Body of pancreas (tissue), 4 donors: ENCODE results near the gene PCIF1. TPM values are rescaled to one million over a fixed set of nuclear protein-coding genes. Genes with fewer than 3 reads are reported as not detected.

Source experiments
- ATAC-seq: fragments of 150-250 bp; one replicate; pipeline ENCODE4 v1.9.1; 2016
- DNase-seq, 4 donors: peaks; one replicate each; pipeline ENCODE4 v3.0.0-alpha.2; 2019
- H3K27ac ChIP-seq, 4 donors: fragments of 200-600 bp; sonication (generic); 1 replicate in 3 of 4; 2 replicates in 1 of 4; pipeline versions ENCODE4 v1.5.1 to v1.6.1; 2016 to 2019; ENCODE audit warnings: mild to moderate bottlenecking in 1 of 4, mixed read lengths in 1 of 4, moderate library complexity in 1 of 4
- H3K27me3 ChIP-seq, 2 donors: fragments of 200-600 bp; sonication (generic); one replicate each; pipeline ENCODE4 v1.6.0; 2016; ENCODE audit warnings: mild to moderate bottlenecking in 1 of 2
- H3K36me3 ChIP-seq, 2 donors: fragments of 200-600 bp; sonication (generic); replicated peaks in 1 of 2; 2 replicates each; pipeline ENCODE4 v1.5.1; 2016; ENCODE audit warnings: low read depth in 2 of 2; ENCODE audit not compliant: insufficient read depth in 1 of 2
- H3K4me1 ChIP-seq: fragments of 200-600 bp; sonication (generic); one replicate; pipeline ENCODE4 v1.6.0; 2016
- H3K4me3 ChIP-seq, 2 donors: fragments of 200-600 bp; sonication (generic); 1 replicate in 1 of 2; 2 replicates in 1 of 2; pipeline ENCODE4 v1.5.1; 2016 to 2019
- H3K9me3 ChIP-seq, 3 donors: fragments of 200-600 bp; sonication (generic); 1 replicate in 2 of 3; 2 replicates in 1 of 3; pipeline ENCODE4 v1.5.1; 2016
- CTCF ChIP-seq, 7 experiments: fragments of 450-650 bp in 4 of 7; fragments of 200-600 bp in 3 of 7; sonication (generic) in 3 of 7; IDR thresholded peaks; one replicate each; pipeline ENCODE4 v1.5.1; 2016 to 2019; ENCODE audit warnings: antibody characterized with exemption in 7 of 7
- POLR2A ChIP-seq, 3 donors: fragments of 450-650 bp; IDR thresholded peaks; one replicate each; pipeline ENCODE4 v1.6.1; 2016; ENCODE audit warnings: antibody characterized with exemption in 3 of 3, mild to moderate bottlenecking in 2 of 3
- WGBS, 2 donors: methylation state at CpG; one replicate each; pipeline ENCODE4 v1.1.5; 2017; 5-methylcytosine and 5-hydroxymethylcytosine counted together
- intact Hi-C: fragments of 100-400 bp; cut with DNase I; formaldehyde crosslinking; loops from one replicate; pipeline ENCODE4 v1.15.1; 2023
- total RNA-seq, 2 donors: library from RNA; depleted of rRNA; stranded (reverse); fragments of >200 nt; gene quantifications; one replicate each; pipeline ENCODE4 v1.1.0, GENCODE V29; 2016

PCIF1 gene
- total RNA-seq, 2 donors from 2014 or later = 20.2 to 28.7 TPM

- Histone ChIP-seq H3K27me3 (no peaks in the 10 kb centered on the region), H3K4me1 (peaks cover 34% of the 10 kb centered on the region), H3K27ac (peak overlapping the region; percentile 71 to 84 (median 80)), H3K36me3 (peaks cover 6 to 26% of the 10 kb centered on the region in 2 donors), H3K4me3 (no peak overlapping the region), H3K9me3 (no peaks in the 10 kb centered on the region)
- DNase-seq (peak; percentile 75 to 95 (median 90)), ATAC-seq (peak; percentile 86)
- 60 to 64% methylated on average over 20 of the region's 20 CpGs for WGBS, 2 donors
- intact Hi-C loops = no loop called here
- TF ChIP-seq POLR2A (IDR thresholded peaks at IDR 0.05) (peak in 1 of 3 donors; percentile 24), CTCF (IDR thresholded peaks at IDR 0.05) (no peak)
These were observed 11.9 kb downstream of the PCIF1 start for GRCh38 chr20:45946149-45946970.

- TF ChIP-seq CTCF (IDR thresholded peaks at IDR 0.05) (no peak), POLR2A (IDR thresholded peaks at IDR 0.05) (no peak)
- DNase-seq (no peak), ATAC-seq (no peak)
- intact Hi-C loops = no loop called here
- H3K4me3 ChIP-seq = no peak overlapping the region
- peak overlapping the region; percentile 71 to 84 (median 80) for H3K27ac ChIP-seq
- 91 to 94% methylated on average over 11 to 29 of the region's 29 CpGs for WGBS, 2 donors
- H3K9me3 ChIP-seq = no peaks in the 10 kb centered on the region
- H3K4me1 ChIP-seq = peaks cover 34% of the 10 kb centered on the region
- peaks cover 12 to 34% of the 10 kb centered on the region in 2 donors for H3K36me3 ChIP-seq
- H3K27me3 ChIP-seq = no peaks in the 10 kb centered on the region
These were observed 12.8 kb downstream of the PCIF1 start for GRCh38 chr20:45947110-45947866.

DNA sequence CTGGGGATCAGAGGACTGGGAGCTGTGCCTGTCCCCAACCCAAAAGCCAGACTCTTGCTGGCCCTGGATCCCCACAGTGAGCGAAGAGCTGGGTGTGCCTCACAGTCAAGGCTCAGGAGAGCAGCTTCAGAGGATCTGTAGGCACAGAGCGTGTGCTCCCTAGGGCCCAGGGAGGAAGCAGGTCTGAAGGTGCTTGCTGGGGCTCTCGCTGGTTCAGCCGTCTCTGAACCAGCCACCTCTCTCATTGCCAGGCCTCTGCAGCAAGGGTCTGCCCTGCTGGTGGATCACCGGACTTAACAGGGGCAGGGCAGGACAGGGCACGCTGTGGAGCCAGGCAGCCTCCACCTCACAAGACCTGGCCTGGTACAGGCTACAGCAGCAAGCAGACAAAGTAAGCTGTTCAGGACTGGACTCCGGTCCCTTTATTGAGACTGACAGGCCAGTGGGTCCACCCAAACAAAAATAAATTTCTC lies 13.8 kb downstream of the PCIF1 start:
- H3K27ac ChIP-seq = peak overlapping the region in 1 of 4 donors; percentile 9
- no peak for ATAC-seq
- H3K27me3 ChIP-seq = no peaks in the 10 kb centered on the region
- no peak for TF ChIP-seq POLR2A (IDR thresholded peaks at IDR 0.05)
- TF ChIP-seq CTCF (IDR thresholded peaks at IDR 0.05) = no peak
- H3K36me3 ChIP-seq = peaks cover 12 to 35% of the 10 kb centered on the region in 2 donors
- no peak for DNase-seq
- H3K9me3 ChIP-seq = no peaks in the 10 kb centered on the region
- intact Hi-C loops = no loop called here
- H3K4me1 ChIP-seq = peaks cover 34% of the 10 kb centered on the region
- WGBS, 2 donors = 90 to 91% methylated on average over 2 to 7 of the region's 7 CpGs
- no peak overlapping the region for H3K4me3 ChIP-seq

- ATAC-seq = no peak
- TF ChIP-seq POLR2A (IDR thresholded peaks at IDR 0.05) (no peak), CTCF (IDR thresholded peaks at IDR 0.05) (no peak)
- Histone ChIP-seq H3K4me1 (peaks cover 33% of the 10 kb centered on the region), H3K9me3 (no peaks in the 10 kb centered on the region), H3K27ac (no peak overlapping the region), H3K4me3 (no peak overlapping the region), H3K27me3 (no peaks in the 10 kb centered on the region), H3K36me3 (peaks cover 12 to 29% of the 10 kb centered on the region in 2 donors)
- no peak for DNase-seq
- 79% methylated on average over 10 of the region's 10 CpGs; no CpG with 5 or more reads in 1 of the 2 donors for WGBS, 2 donors
- intact Hi-C loops = no loop called here
These were observed 14.5 kb downstream of the PCIF1 start for GRCh38 chr20:45948742-45949541.
